Coronary artery (tissue), 2 donors: Measurements from ENCODE around the gene SBK1.
A peak's percentile ranks its signal among the peaks of the same experiment; 100 is the strongest.

Source experiments
- DNase-seq: peaks from one replicate; pipeline ENCODE4 v3.0.0-alpha.2; 2017; ENCODE audit warnings: low spot score
- H3K27ac ChIP-seq, 2 donors: fragments of 200-600 bp; sonication (generic); one replicate each; pipeline ENCODE4 v1.5.1; 2016 to 2019
- H3K4me3 ChIP-seq: fragments of 200-600 bp; sonication (generic); 2 replicates; pipeline ENCODE4 v1.5.1; 2016; ENCODE audit warnings: mild to moderate bottlenecking, moderate library complexity
- TF ChIP-seq, protein P1 (sequence below): fragments of 200-600 bp; sonication (generic); IDR thresholded peaks from one replicate; pipeline ENCODE4 v1.5.1; 2019; ENCODE audit warnings: antibody characterized with exemption

SBK1 gene

DNA sequence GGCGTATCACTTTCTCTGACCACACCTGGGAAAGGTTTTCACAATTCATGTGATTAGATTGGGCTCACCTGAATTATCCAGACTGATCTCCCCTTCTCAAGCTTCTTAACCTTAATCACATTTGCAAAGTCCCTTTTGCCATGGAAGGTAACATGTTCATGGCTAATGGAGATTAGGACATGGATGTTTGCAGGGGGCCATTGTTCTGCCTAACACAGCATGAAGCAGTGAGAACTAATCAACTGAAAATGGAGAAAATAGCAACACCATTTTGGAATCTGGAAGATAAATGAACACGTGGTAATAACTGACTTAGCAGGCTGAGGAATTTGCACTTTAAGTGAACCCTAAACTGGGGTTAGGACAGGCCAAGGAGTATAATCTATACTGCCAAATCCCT, 25.0 kb upstream of the SBK1 start:
- Histone ChIP-seq H3K27ac (no peak overlapping the region), H3K4me3 (no peak overlapping the region)
- TF ChIP-seq, protein P1, sequence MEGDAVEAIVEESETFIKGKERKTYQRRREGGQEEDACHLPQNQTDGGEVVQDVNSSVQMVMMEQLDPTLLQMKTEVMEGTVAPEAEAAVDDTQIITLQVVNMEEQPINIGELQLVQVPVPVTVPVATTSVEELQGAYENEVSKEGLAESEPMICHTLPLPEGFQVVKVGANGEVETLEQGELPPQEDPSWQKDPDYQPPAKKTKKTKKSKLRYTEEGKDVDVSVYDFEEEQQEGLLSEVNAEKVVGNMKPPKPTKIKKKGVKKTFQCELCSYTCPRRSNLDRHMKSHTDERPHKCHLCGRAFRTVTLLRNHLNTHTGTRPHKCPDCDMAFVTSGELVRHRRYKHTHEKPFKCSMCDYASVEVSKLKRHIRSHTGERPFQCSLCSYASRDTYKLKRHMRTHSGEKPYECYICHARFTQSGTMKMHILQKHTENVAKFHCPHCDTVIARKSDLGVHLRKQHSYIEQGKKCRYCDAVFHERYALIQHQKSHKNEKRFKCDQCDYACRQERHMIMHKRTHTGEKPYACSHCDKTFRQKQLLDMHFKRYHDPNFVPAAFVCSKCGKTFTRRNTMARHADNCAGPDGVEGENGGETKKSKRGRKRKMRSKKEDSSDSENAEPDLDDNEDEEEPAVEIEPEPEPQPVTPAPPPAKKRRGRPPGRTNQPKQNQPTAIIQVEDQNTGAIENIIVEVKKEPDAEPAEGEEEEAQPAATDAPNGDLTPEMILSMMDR, result no peak
- DNase-seq, result no peak

- Histone ChIP-seq H3K27ac (no peak overlapping the region), H3K4me3 (no peak overlapping the region)
- no peak for DNase-seq
- TF ChIP-seq, protein P1, result no peak
These were observed 18.8 kb upstream of the SBK1 start for GRCh38 chr16:28273511-28273910.

DNA sequence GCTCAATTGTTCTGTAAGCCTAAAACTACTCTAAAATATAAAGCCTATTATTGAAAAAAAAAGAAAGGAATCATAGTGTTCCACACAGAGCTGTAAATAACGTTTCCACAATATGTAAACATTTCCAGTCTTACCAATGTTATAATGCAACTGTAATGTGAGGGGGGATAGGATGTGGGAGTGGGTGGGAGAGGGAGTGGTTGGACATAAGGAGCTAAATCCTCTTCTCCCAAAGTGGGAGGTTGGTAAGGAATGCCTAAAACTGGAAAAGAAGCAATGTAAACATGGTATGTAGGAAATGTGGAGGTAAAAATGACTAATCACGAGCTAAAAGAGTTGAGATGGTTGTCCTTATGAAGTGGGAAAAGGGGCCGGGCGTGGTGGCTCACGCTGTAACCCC, 17.6 kb upstream of the SBK1 start:
- TF ChIP-seq, protein P1, result no peak
- Histone ChIP-seq H3K27ac (no peak overlapping the region), H3K4me3 (no peak overlapping the region)
- no peak for DNase-seq

DNA sequence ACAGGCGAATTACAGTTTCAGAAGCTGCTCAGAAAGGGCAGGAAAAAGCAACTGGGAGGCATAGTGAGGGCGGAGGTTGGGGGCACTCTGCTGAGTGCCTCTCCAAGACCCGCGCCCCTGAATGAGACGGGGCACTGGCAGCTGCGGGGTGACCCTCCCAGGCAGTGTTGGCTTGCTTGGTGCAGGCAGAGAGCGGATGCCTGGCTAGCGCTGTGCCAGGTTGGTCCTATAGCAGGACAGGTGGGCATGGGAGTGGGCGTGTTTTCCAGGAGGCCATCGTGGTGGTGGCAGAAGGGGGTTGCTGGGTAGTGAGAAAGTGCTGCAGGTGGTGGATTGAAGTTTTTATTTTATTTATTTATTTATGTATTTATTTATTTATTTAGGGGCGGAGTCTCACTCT, 16.0 kb upstream of the SBK1 start:
- TF ChIP-seq, protein P1, result no peak
- Histone ChIP-seq H3K27ac (no peak overlapping the region), H3K4me3 (no peak overlapping the region)
- no peak for DNase-seq

- TF ChIP-seq, protein P1, result peak; percentile 79
- peak; percentile 87 for DNase-seq
- H3K4me3 ChIP-seq, result peak overlapping the region; percentile 62
- H3K27ac ChIP-seq, result no peak overlapping the region
These were observed 14.6 kb upstream of the SBK1 start for GRCh38 chr16:28277537-28278388.

DNA sequence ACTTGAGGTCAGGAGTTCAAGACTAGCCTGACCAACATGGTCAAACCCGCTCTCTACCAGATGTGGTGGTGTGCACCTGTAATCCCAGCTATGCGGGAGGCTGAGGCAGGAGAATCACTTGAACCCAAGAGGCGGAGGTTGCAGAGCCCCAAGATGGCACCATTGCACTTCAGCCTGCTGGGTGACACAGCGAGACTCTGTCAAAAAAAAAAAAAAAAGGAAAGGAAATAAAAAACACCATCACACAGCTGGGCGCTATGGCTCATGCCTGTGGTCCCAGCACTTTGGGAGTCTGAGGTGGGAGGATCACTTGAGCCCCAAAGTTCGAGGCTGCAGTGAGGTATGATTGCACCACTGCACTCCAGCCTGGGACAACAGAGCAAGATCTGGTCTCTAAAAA, 13.3 kb upstream of the SBK1 start:
- no peak for DNase-seq
- TF ChIP-seq, protein P1, result no peak
- no peak overlapping the region for H3K27ac ChIP-seq
- no peak overlapping the region for H3K4me3 ChIP-seq
